ENCODE data around the gene RAB11FIP5.

The RAB11FIP5 gene

DNA sequence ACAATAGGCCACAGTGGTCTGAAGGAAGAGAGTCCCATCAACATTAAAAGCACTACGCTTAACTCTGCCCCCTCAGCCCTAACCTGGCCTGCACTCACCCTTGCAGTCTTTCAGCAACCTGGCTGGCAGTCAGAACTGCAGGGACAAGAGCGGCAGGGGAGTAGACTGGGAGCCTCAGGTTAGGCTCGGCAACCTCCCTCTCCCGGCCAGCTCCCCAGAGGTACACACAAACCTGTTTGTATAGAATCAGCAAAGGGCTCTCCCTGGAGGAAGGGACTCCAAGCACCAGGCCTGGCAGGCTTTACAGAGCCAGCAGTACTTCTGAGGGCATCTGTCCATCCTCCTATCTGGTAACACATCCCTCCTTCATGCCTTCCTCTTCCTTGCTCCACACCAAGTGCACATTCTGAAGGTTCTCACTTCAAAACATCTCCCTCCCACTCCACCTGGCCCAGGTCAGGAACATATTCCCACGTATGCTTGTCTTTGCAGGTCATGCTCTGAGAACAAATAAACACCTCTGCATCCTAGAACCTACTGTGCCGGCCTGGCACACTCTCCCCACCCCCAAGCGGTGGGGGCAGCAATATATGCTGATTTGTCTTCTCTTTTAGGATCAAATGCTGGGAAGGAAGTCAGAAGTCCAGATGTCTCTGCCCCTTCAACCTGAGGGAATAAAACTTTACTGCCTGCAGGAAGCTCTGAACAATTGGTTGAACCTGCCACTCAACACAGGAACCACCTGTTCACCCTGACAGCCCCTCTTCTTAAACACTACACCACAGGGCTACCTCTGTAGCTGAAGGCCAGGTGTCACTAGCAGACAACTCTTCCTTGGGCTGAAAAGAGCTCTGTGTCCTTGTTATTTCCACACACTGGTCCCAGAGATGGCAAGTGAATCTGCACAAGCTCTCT lies 28.6 kb downstream of the RAB11FIP5 start:
- H3K4me3 ChIP-seq (ENCODE audit: low read depth, low read length), result no peak overlapping the region
- TF ChIP-seq, protein P1, sequence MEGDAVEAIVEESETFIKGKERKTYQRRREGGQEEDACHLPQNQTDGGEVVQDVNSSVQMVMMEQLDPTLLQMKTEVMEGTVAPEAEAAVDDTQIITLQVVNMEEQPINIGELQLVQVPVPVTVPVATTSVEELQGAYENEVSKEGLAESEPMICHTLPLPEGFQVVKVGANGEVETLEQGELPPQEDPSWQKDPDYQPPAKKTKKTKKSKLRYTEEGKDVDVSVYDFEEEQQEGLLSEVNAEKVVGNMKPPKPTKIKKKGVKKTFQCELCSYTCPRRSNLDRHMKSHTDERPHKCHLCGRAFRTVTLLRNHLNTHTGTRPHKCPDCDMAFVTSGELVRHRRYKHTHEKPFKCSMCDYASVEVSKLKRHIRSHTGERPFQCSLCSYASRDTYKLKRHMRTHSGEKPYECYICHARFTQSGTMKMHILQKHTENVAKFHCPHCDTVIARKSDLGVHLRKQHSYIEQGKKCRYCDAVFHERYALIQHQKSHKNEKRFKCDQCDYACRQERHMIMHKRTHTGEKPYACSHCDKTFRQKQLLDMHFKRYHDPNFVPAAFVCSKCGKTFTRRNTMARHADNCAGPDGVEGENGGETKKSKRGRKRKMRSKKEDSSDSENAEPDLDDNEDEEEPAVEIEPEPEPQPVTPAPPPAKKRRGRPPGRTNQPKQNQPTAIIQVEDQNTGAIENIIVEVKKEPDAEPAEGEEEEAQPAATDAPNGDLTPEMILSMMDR (IDR thresholded peaks at IDR 0.05; ENCODE audit: insufficient read depth, low read depth, low read length, missing control alignments), result no peak
- DNase-seq (ENCODE audit: low read depth), result no peak

DNA sequence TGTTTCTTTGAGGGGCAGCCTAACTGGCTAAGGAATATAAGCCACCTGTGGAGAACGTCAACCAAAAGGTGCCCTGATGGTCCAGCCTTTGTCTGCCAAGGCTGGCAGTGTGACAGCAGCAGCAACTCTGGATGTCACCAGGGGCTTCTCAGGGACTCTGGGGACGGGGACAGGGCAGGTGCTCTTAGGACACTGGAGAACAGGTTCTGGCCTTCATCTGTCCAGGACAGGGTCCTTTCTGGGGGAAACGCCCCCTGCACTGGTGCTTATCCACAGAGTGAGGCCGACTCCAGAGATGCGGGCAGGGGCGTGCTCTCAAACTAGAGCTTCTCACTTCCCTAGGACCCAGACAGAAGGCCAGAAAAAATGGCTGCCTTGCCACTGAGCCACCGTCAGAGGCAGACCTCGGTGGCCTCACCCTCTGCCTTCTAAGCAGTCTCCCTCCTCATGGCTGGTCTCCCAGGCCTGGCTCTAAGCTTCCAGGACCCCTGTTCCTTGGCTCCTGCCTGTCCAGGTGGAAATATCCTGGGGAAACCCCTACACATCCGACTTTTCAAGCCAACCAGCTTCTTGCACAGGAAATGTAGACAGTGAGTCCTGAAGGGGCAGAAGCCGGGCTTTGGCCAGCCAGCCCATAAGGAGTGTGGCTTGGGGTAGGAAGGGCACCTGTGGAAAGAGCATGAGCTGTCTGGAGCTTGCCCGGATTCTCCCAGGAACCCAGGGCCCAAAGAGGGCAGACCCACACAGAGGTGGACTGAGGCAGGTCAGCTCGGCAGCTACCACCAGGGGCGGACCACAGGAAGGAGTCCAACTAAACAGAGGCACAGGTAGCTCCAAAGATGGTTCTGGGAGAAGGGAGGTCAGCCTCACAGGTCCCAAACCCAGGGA lies 30.0 kb downstream of the RAB11FIP5 start:
- no peak overlapping the region for H3K4me3 ChIP-seq (ENCODE audit: low read depth, low read length)
- TF ChIP-seq, protein P1 (IDR thresholded peaks at IDR 0.05; ENCODE audit: insufficient read depth, low read depth, low read length, missing control alignments), result no peak
- DNase-seq (ENCODE audit: low read depth), result no peak

DNA sequence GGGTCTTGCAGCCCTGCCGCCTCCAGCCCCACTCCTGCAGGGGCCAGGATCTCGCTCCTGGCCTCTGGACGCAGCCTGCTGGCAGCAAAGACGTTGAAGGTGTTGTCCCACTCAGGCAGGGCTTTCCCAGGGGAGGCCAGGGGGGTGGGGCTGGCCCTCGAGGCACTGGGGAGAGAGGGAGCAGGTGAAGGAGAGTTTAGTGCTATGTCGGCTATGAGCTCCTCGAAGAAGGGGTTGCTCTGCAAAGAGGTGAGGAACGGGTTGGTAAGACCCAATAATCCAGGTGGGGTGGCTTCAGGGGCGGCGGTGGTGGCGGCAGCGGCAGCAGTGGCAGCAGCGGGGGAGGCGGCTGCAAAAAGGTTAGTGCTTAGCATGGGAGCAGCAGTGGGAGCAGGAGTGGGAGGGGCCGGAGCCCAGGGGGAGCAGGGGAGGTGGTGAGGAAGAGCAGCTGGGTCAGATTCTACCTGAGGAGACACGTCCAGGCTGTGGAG lies 31.5 kb downstream of the RAB11FIP5 start:
- no peak overlapping the region for H3K4me3 ChIP-seq (ENCODE audit: low read depth, low read length)
- TF ChIP-seq, protein P1 (IDR thresholded peaks at IDR 0.05; ENCODE audit: insufficient read depth, low read depth, low read length, missing control alignments), result no peak
- no peak for DNase-seq (ENCODE audit: low read depth)

DNA sequence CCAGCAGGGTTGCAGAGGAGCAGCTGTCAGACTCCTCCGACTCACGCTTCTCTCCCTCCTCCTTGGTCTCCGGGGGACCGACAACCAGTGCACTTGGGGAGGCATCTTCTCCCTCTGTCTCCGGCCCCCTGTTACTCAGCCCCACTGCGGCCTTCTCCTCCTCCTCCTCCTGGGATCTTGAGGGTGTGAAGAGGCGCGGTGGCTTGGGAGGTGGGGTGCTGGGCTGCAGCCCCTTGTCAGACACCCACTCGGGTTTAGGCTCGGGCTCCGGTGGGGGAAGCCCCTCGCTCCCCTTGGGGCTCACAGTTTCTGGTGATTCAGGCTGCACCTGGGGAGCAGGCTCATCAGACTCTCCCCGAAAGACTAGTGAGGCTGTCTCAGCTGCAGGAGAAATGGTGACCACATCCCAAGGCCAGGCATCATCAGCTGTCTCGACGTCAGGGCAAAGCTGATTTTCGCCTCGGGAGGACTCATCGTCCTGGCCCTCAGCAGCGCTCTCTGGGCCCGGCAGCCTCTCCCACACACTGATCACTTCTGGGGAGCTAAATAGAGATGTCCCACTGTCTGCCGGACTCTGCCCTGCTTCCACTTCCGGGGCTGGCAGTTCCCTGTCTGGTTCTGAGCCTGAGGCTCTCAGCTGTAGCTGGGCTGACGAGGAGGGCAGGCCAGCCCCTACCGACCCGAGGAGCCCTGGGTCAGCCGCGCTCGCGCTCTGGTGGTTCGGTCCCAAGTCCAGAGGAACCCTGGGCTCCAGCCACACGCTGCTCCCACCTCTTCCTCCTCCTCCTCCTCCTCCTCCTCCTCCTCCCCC lies 32.2 kb downstream of the RAB11FIP5 start:
- no peak for DNase-seq (ENCODE audit: low read depth)
- TF ChIP-seq, protein P1 (IDR thresholded peaks at IDR 0.05; ENCODE audit: insufficient read depth, low read depth, low read length, missing control alignments), result no peak
- H3K4me3 ChIP-seq (ENCODE audit: low read depth, low read length), result no peak overlapping the region

DNA sequence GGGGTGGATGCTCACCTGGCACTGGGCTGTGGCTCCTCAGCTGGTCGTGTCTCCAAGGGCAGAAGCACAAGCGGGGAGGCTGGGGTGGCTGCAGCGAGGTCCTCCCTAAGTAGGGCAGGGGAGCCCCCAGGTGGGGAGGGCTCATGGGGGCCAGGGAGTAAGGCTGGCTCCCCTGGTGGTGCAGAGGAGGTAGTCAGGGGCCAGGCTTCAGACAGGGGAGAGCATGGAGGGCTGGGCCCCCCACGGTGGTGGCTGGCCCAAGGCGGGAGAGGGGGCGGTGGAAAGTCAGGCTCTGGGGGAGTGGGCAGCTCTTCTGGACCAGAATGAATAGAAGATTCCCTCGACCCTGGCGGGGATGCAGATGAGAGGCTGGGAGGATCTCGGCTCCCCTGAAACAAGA lies 33.1 kb downstream of the RAB11FIP5 start:
- no peak for DNase-seq (ENCODE audit: low read depth)
- TF ChIP-seq, protein P1 (IDR thresholded peaks at IDR 0.05; ENCODE audit: insufficient read depth, low read depth, low read length, missing control alignments), result no peak
- no peak overlapping the region for H3K4me3 ChIP-seq (ENCODE audit: low read depth, low read length)

All from GM12865 (cell line).